Measurements from ENCODE around the gene FOXE3.

The FOXE3 gene

DNA sequence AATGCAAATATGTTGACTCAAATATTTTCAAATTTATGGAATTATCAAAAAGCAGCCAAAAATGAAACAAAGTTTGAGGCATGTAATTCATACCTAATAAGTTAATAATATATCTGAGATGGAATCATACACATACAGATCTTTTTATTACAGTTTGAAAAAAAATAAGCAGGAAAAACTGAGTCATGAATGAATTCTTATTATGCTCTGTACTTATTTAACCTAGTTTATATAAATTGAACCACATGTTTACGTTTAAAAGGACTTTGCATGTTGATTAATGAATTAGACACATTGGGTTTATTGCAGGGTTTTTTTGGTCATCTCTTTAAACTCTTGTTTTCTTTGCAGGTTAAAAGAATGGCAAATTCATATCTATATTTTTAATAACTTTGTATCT, 41.6 kb upstream of the FOXE3 start:
- no peaks in the 10 kb centered on the region for H3K9me3 ChIP-seq (ENCODE audit: insufficient read depth, low read length, severe bottlenecking)
- ATAC-seq (ENCODE audit: insufficient read depth, low read depth), result no peak
- H3K36me3 ChIP-seq (ENCODE audit: insufficient read depth, low read length), result peaks cover 74% of the 10 kb centered on the region
- H4K20me1 ChIP-seq (ENCODE audit: insufficient read depth, low read length), result no peaks in the 10 kb centered on the region
- no peaks in the 10 kb centered on the region for H3K27me3 ChIP-seq (ENCODE audit: insufficient read depth, low read length, poor library complexity)
- no peak overlapping the region for H3K4me2 ChIP-seq (ENCODE audit: insufficient read depth, low read length)
- no peak for TF ChIP-seq EZH2 (IDR thresholded peaks at IDR 0.05; ENCODE audit: borderline replicate concordance, low read depth, low read length, severe bottlenecking)
- TF ChIP-seq, protein P1, sequence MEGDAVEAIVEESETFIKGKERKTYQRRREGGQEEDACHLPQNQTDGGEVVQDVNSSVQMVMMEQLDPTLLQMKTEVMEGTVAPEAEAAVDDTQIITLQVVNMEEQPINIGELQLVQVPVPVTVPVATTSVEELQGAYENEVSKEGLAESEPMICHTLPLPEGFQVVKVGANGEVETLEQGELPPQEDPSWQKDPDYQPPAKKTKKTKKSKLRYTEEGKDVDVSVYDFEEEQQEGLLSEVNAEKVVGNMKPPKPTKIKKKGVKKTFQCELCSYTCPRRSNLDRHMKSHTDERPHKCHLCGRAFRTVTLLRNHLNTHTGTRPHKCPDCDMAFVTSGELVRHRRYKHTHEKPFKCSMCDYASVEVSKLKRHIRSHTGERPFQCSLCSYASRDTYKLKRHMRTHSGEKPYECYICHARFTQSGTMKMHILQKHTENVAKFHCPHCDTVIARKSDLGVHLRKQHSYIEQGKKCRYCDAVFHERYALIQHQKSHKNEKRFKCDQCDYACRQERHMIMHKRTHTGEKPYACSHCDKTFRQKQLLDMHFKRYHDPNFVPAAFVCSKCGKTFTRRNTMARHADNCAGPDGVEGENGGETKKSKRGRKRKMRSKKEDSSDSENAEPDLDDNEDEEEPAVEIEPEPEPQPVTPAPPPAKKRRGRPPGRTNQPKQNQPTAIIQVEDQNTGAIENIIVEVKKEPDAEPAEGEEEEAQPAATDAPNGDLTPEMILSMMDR (IDR thresholded peaks at IDR 0.05; ENCODE audit: borderline replicate concordance, extremely low read depth, low read length, poor library complexity, severe bottlenecking), result no peak
- no peaks in the 10 kb centered on the region for H3K79me2 ChIP-seq (ENCODE audit: insufficient read depth, low read length)
- DNase-seq, result no peak
- H3K4me1 ChIP-seq (ENCODE audit: insufficient read depth, low read length), result no peaks in the 10 kb centered on the region
- no peak overlapping the region for H3K4me3 ChIP-seq (ENCODE audit: low read depth in 1 of 2, low read length in 2 of 2)
- no peak overlapping the region for H2AFZ ChIP-seq (ENCODE audit: low read depth, low read length)
- no peak overlapping the region for H3K27ac ChIP-seq (ENCODE audit: low read length)
- no peak overlapping the region for H3K9ac ChIP-seq (ENCODE audit: low read depth, low read length)

DNA sequence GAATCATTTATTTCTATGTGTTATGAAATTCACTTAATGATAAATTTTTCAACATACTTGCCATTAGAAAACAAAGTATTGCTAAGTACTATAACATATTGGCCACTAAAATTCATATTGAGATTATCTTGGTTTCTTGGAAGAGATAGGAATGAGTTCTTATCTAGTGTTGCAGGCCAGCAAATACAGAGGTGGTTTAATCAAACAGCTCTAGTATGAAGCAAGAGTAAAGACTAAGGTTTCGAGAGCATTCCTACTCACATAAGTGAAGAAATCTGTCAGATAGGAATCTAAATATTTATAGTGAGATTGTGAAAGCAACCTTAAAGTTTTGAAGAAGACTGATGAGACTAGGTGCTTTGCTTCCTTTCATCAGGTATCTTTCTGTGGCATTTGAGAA, 37.9 kb upstream of the FOXE3 start:
- Histone ChIP-seq H3K9me3 (ENCODE audit: insufficient read depth, low read length, severe bottlenecking) (no peaks in the 10 kb centered on the region), H3K27me3 (ENCODE audit: insufficient read depth, low read length, poor library complexity) (no peaks in the 10 kb centered on the region), H2AFZ (ENCODE audit: low read depth, low read length) (no peak overlapping the region), H3K4me2 (ENCODE audit: insufficient read depth, low read length) (no peak overlapping the region), H3K9ac (ENCODE audit: low read depth, low read length) (no peak overlapping the region), H4K20me1 (ENCODE audit: insufficient read depth, low read length) (no peaks in the 10 kb centered on the region), H3K27ac (ENCODE audit: low read length) (no peak overlapping the region), H3K36me3 (ENCODE audit: insufficient read depth, low read length) (peaks cover 68% of the 10 kb centered on the region), H3K4me3 (ENCODE audit: low read depth in 1 of 2, low read length in 2 of 2) (no peak overlapping the region), H3K79me2 (ENCODE audit: insufficient read depth, low read length) (no peaks in the 10 kb centered on the region), H3K4me1 (ENCODE audit: insufficient read depth, low read length) (no peaks in the 10 kb centered on the region)
- ATAC-seq (ENCODE audit: insufficient read depth, low read depth), result no peak
- TF ChIP-seq, protein P1 (IDR thresholded peaks at IDR 0.05; ENCODE audit: borderline replicate concordance, extremely low read depth, low read length, poor library complexity, severe bottlenecking), result no peak
- TF ChIP-seq EZH2 (IDR thresholded peaks at IDR 0.05; ENCODE audit: borderline replicate concordance, low read depth, low read length, severe bottlenecking), result no peak
- DNase-seq, result no peak

DNA sequence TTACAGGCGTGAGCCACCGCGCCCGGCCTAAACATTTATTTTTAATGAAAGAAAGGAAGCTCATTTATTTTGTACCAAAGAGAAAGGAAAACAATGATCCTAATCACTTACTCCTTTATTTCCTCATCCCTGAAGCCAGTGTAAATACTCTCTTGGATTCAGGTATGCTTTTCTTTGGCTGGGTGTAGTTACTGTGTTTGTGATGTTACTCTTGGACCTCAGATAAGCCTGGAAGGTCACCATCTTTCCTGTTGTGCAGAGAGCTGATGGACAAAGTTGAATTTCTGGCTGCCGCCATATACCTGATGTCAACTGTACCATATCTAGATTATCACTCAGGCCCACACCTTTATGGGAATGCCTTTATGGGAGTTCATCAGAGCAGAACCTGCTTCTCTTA, 35.4 kb upstream of the FOXE3 start:
- Histone ChIP-seq H3K79me2 (ENCODE audit: insufficient read depth, low read length) (no peaks in the 10 kb centered on the region), H3K4me2 (ENCODE audit: insufficient read depth, low read length) (no peak overlapping the region), H3K4me1 (ENCODE audit: insufficient read depth, low read length) (no peaks in the 10 kb centered on the region), H3K27ac (ENCODE audit: low read length) (no peak overlapping the region), H4K20me1 (ENCODE audit: insufficient read depth, low read length) (no peaks in the 10 kb centered on the region), H2AFZ (ENCODE audit: low read depth, low read length) (no peak overlapping the region), H3K36me3 (ENCODE audit: insufficient read depth, low read length) (peaks cover 48% of the 10 kb centered on the region), H3K9me3 (ENCODE audit: insufficient read depth, low read length, severe bottlenecking) (no peaks in the 10 kb centered on the region), H3K27me3 (ENCODE audit: insufficient read depth, low read length, poor library complexity) (no peaks in the 10 kb centered on the region), H3K4me3 (ENCODE audit: low read depth in 1 of 2, low read length in 2 of 2) (no peak overlapping the region), H3K9ac (ENCODE audit: low read depth, low read length) (no peak overlapping the region)
- DNase-seq, result no peak
- ATAC-seq (ENCODE audit: insufficient read depth, low read depth), result no peak
- TF ChIP-seq, protein P1 (IDR thresholded peaks at IDR 0.05; ENCODE audit: borderline replicate concordance, extremely low read depth, low read length, poor library complexity, severe bottlenecking), result no peak
- TF ChIP-seq EZH2 (IDR thresholded peaks at IDR 0.05; ENCODE audit: borderline replicate concordance, low read depth, low read length, severe bottlenecking), result no peak
